Measurements from ENCODE around the gene ATP13A1.

Gene ATP13A1

DNA sequence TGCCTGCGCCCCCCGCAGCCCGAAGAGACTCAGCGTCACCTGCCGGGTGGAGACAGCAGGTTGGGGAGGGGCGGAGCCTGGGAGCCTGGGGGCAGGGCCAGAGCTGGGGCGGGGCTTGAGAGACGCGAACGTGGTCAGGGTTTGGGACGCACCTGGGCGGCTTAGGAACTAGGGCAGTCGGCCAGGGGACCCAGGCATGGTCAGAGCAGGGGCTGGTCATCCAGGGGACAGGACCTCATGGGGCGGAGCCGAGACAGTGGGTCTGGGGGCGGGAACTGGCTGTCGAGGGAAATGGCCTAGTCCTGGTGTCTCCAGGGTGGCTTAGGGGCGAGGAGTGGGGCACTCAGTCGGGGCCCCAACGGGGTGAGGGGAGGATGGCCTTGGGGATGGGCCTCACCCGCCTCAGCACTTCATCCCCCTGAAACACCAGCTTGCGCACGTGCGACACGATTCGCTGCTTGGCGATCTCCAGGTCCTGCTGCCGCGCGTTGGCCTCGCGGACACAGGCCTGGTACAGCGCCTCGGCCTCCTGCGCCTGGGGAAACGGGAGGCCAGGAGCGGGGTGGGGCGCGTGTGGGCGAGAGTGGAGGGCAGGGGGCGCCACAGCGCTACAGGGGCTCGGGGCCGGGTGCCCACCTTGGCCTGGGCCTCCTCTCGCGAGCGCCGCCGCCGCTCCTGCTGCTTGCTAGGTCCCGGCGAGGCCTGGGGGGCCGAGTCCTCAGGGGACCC, 25.8 kb downstream of the ATP13A1 start:
- TF ChIP-seq, protein P1, sequence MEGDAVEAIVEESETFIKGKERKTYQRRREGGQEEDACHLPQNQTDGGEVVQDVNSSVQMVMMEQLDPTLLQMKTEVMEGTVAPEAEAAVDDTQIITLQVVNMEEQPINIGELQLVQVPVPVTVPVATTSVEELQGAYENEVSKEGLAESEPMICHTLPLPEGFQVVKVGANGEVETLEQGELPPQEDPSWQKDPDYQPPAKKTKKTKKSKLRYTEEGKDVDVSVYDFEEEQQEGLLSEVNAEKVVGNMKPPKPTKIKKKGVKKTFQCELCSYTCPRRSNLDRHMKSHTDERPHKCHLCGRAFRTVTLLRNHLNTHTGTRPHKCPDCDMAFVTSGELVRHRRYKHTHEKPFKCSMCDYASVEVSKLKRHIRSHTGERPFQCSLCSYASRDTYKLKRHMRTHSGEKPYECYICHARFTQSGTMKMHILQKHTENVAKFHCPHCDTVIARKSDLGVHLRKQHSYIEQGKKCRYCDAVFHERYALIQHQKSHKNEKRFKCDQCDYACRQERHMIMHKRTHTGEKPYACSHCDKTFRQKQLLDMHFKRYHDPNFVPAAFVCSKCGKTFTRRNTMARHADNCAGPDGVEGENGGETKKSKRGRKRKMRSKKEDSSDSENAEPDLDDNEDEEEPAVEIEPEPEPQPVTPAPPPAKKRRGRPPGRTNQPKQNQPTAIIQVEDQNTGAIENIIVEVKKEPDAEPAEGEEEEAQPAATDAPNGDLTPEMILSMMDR (conservative IDR thresholded peaks at IDR 0.05) = no peak

DNA sequence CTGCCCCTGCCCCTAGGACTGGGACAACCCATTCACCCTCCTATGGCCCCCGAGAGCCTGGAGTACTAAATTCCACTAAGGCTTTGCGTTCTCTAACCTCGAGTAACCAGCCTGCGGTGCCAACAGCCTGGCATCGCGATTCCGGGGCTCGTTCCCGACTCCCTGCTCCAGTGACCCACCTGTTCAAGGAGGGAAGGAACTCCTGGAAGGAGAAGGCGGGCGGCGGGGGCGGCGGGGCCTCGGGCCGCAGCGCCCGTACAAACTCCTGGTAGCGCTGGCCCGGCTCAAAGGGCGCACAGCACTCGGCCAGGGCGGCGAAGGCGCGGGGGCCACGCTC, 26.3 kb downstream of the ATP13A1 start:
- H3K27ac ChIP-seq = no peak overlapping the region
- TF ChIP-seq, protein P1 (conservative IDR thresholded peaks at IDR 0.05) = no peak

More for the DNA sequence above, 25.8 kb downstream of the ATP13A1 start:
- H3K27ac ChIP-seq = no peak overlapping the region

DNA sequence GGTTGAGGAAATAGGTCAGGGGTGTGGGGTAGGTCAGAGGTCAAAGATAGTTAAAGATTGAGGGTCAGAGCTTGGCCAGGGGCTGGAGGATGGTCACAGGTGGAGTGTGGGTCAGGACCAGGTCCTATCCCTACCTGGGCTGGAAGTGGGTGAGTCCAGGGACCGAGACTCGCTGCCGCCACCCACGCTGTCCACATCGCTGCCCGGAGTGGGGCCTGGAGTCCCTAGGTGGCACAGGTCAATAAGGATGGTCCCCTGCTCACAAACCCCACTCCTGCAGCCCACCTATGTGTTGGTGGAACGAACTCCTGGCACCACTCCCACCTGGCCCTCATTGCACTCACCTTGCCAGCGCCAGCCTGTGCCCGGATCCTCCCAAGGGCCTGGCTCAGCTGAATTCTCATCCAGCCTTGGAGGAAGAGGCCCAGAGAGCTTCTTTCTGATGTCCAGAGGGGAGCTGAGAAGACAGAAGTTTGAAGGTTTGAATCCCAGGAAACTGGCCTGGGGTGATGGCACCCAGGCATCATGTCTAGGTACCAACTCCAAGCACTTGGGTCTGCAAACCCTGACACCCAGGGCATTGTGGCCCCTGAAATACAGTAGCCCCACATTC, 26.8 kb downstream of the ATP13A1 start:
- H3K27ac ChIP-seq = no peak overlapping the region
- TF ChIP-seq, protein P1 (conservative IDR thresholded peaks at IDR 0.05) = no peak

DNA sequence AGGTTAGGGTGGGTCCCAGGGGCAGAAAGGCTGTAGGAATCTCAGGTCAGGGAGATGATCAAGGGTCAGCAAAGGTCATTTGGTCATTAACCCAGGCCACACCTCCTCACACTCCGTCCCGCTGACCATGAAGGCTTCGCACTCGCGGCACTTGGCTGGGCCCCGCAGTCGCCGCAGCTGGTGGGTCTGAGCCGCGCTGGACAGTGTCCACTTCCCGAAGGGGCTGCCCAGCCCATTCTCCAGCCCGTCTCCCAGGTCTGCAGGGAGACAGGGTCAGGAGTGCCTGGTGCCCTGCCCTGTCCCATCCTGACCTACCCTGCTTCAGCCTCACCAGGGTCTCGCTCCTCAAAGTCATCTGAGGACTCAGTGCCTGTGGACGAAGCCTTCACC, 28.2 kb downstream of the ATP13A1 start:
- no peak overlapping the region for H3K27ac ChIP-seq
- TF ChIP-seq, protein P1 (conservative IDR thresholded peaks at IDR 0.05) = no peak

DNA sequence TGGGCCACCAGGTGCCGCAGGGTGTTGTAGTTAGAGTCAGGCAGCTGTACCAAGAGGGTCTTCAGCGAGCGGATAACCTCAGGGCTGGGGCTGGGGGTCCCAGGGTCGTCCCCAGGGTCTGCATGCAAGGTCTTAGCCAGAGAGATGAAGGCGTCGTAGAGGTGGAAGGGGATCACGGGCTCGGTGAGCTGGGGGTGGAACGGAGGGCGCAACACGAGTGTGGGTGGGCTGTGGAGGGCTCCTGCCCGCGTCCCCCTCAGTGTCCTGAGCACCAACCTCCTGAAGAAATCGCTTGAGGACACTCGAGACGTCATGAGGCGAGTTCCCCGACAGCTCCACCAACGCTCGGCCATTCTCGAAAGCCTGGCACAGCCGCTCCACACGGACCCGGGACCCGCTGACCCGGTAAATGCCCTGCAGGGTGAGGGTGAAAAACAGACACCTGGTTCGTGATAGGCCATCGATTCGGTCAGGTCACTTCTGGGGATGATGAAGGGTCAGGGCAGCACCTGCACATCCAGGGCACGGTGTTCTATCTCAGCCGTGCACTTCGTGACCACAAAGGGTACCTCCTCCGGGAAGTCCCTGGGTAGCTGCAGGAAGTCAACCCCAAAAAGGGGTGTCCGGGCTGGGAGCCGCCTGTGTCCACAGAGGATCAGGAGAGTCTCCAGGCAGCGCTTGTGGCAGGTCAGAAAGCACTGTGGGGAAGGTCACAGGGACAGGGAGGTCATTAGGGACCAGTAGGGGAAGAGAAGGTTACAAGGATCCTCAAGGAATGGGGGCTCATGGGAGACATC, 28.8 kb downstream of the ATP13A1 start:
- TF ChIP-seq, protein P1 (conservative IDR thresholded peaks at IDR 0.05) = no peak
- no peak overlapping the region for H3K27ac ChIP-seq

DNA sequence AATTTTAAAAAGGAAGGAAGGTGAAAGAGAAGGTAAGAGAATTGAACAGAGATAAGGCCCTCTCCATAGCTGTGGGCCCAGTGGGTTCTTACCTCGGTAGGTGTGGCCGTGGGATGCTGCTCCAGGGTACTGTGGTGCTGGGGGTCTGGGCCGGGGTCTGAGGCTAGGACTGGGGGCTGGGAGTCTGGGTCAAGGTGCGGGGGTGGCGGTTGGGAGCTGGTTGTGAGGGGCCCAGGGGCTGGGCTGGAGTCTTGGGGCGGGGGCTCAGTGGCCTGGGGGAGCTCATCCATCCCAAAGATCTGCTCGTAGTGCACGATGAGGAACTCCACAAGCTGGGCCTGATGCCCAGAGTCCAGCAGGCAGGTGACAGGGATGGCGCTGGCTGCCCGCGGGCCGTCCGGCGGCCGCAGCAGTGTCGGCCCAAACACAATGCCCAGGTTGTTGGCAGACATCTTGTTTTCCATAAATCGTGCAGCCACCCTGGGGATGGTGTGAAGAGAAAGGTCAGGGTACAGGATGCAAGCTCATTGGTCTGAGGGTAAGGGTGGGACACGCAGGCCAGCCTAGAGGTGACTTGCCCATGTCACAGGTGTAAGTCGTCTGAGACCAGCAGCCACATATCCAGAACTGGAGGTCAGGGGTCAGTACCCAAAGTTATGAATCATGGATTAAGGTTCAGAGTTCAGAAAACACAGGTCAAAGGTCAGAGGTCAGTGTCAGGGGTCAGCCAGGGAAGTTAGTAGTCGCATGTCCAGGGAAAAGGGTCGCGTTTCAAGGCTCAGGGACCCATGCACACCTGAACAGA, 29.6 kb downstream of the ATP13A1 start:
- TF ChIP-seq, protein P1 (conservative IDR thresholded peaks at IDR 0.05) = no peak
- no peak overlapping the region for H3K27ac ChIP-seq

DNA sequence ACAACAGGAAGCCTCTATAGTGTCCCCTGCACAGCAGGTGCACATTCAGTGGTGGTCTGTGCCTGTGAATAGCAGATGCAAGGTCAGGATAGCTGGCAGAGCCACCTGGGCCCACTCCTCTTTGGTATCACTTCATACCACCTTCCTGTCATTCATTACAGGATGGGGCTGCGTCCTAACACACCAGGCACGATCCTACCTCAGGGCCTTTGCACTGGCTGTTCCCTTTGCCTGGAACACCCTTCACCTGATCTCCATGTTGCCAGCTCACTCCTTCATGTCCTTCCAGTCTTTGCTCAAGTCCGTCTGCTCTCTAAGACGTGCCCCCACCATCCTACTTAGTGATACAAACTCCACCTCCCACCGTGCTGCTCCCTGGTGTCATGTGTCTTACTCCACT, 30.8 kb downstream of the ATP13A1 start:
- no peak overlapping the region for H3K27ac ChIP-seq
- TF ChIP-seq, protein P1 (conservative IDR thresholded peaks at IDR 0.05) = no peak

All from VCaP (cell line).